Measurements from ENCODE around the gene LUC7L3.
A peak's percentile ranks its signal among the peaks of the same experiment; 100 is the strongest.
"Not testable (repeated sequence)": the region's sequence is repeated elsewhere in the genome, so short reads cannot be mapped to it uniquely, and the experiment has no call there.

The LUC7L3 gene

GRCh38 chr17:50783905-50784304 is 64.5 kb downstream of the LUC7L3 start:
- no peak for DNase-seq

- no peak for DNase-seq
Observed at GRCh38 chr17:50785126-50785525, 65.7 kb downstream of the LUC7L3 start.

GRCh38 chr17:50785946-50786570 is 66.7 kb downstream of the LUC7L3 start:
- DNase-seq: no peak

GRCh38 chr17:50787106-50787505 is 67.7 kb downstream of the LUC7L3 start:
- DNase-seq: no peak

GRCh38 chr17:50790618-50791017 is 71.2 kb downstream of the LUC7L3 start:
- DNase-seq: no peak

- no peak for DNase-seq
Observed at GRCh38 chr17:50792132-50792531, 72.7 kb downstream of the LUC7L3 start.

GRCh38 chr17:50793007-50793406 is 73.6 kb downstream of the LUC7L3 start:
- no peak for DNase-seq

GRCh38 chr17:50794361-50794760 is 75.0 kb downstream of the LUC7L3 start:
- DNase-seq: no peak

- no peak for DNase-seq
Observed at GRCh38 chr17:50797135-50797810, 77.9 kb downstream of the LUC7L3 start.

GRCh38 chr17:50798424-50799288 is 79.3 kb downstream of the LUC7L3 start:
- DNase-seq: peak; percentile 31

- no peak for DNase-seq
Observed at GRCh38 chr17:50799582-50799981, 80.2 kb downstream of the LUC7L3 start.

GRCh38 chr17:50800196-50800700 is 80.8 kb downstream of the LUC7L3 start:
- no peak for DNase-seq

GRCh38 chr17:50802609-50803571 is 83.5 kb downstream of the LUC7L3 start:
- no peak for DNase-seq

GRCh38 chr17:50803676-50804075 is 84.3 kb downstream of the LUC7L3 start:
- DNase-seq: no peak

GRCh38 chr17:50804749-50805475 is 85.5 kb downstream of the LUC7L3 start:
- DNase-seq: not testable (repeated sequence)

- no peak for DNase-seq
Observed at GRCh38 chr17:50805486-50805885, 86.1 kb downstream of the LUC7L3 start.

Measured in fibroblast of skin of scalp (primary cell).